ENCODE data around the gene KRTAP12-1. TPM values are rescaled to one million over a fixed set of nuclear protein-coding genes. Genes with fewer than 3 reads are reported as not detected.

Gene KRTAP12-1
- total RNA-seq, 1 experiment from 2014 or later, result 0.80 TPM

DNA sequence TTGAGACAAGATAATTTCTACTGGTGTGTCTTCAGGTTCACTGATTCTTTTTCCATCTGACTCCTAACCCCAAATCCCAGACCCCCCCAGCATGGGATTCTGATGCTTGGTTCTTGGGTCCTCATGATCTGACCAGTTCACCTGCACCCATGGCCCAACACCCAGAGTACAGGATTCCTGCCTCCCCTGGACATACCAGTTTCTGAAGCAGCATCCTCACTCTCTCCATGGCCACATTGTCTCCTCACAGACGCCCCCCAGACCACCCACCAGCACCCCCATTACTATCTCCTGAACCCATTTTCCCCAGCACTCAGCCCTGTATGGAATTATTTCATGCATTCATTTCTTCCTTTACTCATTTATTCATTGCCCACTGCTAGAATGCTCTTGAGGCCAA, 25.1 kb downstream of the KRTAP12-1 start:
- TF ChIP-seq CTCF (conservative IDR thresholded peaks at IDR 0.05; ENCODE audit: low read depth, low read length) (no peak), EZH2 (IDR thresholded peaks at IDR 0.05; ENCODE audit: borderline replicate concordance, low read depth, low read length, poor library complexity, severe bottlenecking) (no peak)
- POLR2A ChIA-PET (ENCODE audit: low non-redundant PET), result no interaction called here
- Histone ChIP-seq H3K36me3 (ENCODE audit: insufficient read depth, low read length, poor library complexity, severe bottlenecking) (no peaks in the 10 kb centered on the region), H3K4me1 (ENCODE audit: insufficient read depth, low read length, poor library complexity, severe bottlenecking) (no peaks in the 10 kb centered on the region), H3K4me3 (ENCODE audit: low read depth, low read length, poor library complexity, severe bottlenecking) (no peak overlapping the region), H3K27me3 (replicated peaks; ENCODE audit: insufficient read depth, low read depth, low read length, poor library complexity) (no peaks in the 10 kb centered on the region), H3K27ac (ENCODE audit: low read depth, low read length, poor library complexity, severe bottlenecking) (no peak overlapping the region), H3K9me3 (ENCODE audit: low read depth, low read length, poor library complexity, severe bottlenecking) (no peaks in the 10 kb centered on the region)
- no TSS peak for BruUV-seq (replicated peaks)
- no peak for DNase-seq (ENCODE audit: low spot score)
- intact Hi-C loops (cut with micrococcal nuclease; ENCODE audit: unreplicated experiment), result no loop called here
- CTCF ChIA-PET, result no interaction called here

DNA sequence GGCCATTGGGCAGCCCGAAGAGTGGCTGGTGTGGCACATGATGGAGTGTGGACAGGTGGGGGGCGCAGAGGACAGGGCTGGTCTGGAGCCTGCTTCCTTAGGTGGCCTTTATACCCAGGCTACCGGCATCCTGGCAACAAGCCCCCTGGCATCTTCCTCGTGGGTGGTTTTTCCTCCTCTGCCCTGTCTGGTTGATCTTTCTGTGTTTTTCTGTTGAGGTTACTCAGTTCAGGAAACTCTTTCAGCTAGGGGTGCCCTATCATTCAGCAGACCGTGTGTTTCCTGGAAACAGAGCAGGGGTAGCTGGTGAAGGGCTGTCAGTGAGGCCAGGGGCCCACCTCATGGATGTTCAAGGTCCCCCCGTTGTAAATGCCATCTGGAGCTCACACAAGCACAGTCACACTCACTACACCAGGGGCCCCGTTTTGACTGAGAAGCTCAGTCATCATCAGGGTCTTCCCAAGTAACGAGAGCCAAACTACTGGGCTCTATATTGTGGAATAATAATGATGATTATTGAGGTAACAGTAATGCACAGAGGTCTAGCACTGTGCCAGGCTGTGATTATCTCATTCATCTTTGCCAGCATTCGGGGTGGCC, 27.3 kb downstream of the KRTAP12-1 start, which contains the start of gene KRTAP12-4:
Gene KRTAP12-4 (minus strand): TSS at position 84 of the 600 bp plus-strand sequence. CDS start 45 bp downstream, at position 39.
- POLR2A ChIA-PET (ENCODE audit: low non-redundant PET), result no interaction called here
- TF ChIP-seq EZH2 (IDR thresholded peaks at IDR 0.05; ENCODE audit: borderline replicate concordance, low read depth, low read length, poor library complexity, severe bottlenecking) (no peak), CTCF (conservative IDR thresholded peaks at IDR 0.05; ENCODE audit: low read depth, low read length) (no peak)
- no TSS peak for BruUV-seq (replicated peaks)
- DNase-seq (ENCODE audit: low spot score), result no peak
- intact Hi-C loops (cut with micrococcal nuclease; ENCODE audit: unreplicated experiment), result no loop called here
- Histone ChIP-seq H3K36me3 (ENCODE audit: insufficient read depth, low read length, poor library complexity, severe bottlenecking) (no peaks in the 10 kb centered on the region), H3K9me3 (ENCODE audit: low read depth, low read length, poor library complexity, severe bottlenecking) (no peaks in the 10 kb centered on the region), H3K27me3 (replicated peaks; ENCODE audit: insufficient read depth, low read depth, low read length, poor library complexity) (no peaks in the 10 kb centered on the region), H3K27ac (ENCODE audit: low read depth, low read length, poor library complexity, severe bottlenecking) (no peak within 1 kb of the TSS), H3K4me1 (ENCODE audit: insufficient read depth, low read length, poor library complexity, severe bottlenecking) (no peaks in the 10 kb centered on the region), H3K4me3 (ENCODE audit: low read depth, low read length, poor library complexity, severe bottlenecking) (no peak within 1 kb of the TSS)
- CTCF ChIA-PET, result no interaction called here

DNA sequence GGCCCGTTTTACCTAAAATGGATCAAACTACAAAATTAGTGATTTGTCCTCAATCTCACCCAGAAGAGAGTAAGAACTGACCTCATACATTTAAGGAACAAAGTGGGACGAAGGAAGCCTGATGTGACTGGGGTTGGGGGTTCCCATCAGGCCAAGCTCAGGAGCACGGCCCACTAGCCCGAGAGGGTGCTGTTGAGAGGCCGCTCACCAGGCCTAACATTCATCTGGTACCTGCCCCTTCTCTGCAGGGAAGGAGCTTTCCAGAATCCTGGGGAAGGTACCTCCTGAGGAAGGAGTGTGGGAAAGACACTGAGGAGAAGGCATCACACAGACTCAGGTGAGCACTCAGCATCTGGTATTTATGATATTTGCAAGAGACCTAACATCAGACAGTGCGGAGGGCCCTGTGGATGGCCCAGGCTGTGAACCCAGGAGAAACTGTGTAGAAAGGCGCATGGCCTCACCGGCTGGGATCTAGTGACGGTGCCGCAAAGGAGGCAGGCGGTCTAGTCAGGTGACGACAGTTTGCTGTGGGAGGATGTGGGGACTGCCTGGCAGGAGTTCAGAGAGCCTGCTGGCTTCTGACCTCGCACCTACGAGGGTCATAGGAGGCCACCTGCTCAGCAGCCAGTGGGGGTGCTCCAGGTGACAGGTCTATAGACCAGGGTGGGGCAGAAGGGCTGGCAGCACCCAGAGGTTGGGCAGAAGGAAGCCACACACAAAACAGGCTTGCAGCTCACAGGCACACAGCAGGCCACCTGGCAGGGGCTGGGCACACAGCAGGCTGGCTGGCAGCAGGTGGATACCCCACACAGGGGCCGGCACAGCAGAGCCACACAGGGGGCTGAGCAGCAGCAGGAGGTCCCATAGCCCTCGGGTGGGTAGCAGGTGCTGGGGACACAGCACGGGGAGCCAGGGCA, 28.0 kb downstream of the KRTAP12-1 start:
- no peak overlapping the region for H3K4me3 ChIP-seq (ENCODE audit: low read depth, low read length, poor library complexity, severe bottlenecking)
- ChIA-PET POLR2A (ENCODE audit: low non-redundant PET) (no interaction called here), CTCF (no interaction called here)
- intact Hi-C loops (cut with micrococcal nuclease; ENCODE audit: unreplicated experiment), result no loop called here
- TF ChIP-seq CTCF (conservative IDR thresholded peaks at IDR 0.05; ENCODE audit: low read depth, low read length), result no peak
- TF ChIP-seq EZH2 (IDR thresholded peaks at IDR 0.05; ENCODE audit: borderline replicate concordance, low read depth, low read length, poor library complexity, severe bottlenecking), result no peak
- no peaks in the 10 kb centered on the region for H3K4me1 ChIP-seq (ENCODE audit: insufficient read depth, low read length, poor library complexity, severe bottlenecking)
- no peaks in the 10 kb centered on the region for H3K27me3 ChIP-seq (replicated peaks; ENCODE audit: insufficient read depth, low read depth, low read length, poor library complexity)
- no peaks in the 10 kb centered on the region for H3K9me3 ChIP-seq (ENCODE audit: low read depth, low read length, poor library complexity, severe bottlenecking)
- H3K36me3 ChIP-seq (ENCODE audit: insufficient read depth, low read length, poor library complexity, severe bottlenecking), result no peaks in the 10 kb centered on the region
- H3K27ac ChIP-seq (ENCODE audit: low read depth, low read length, poor library complexity, severe bottlenecking), result no peak overlapping the region
- no peak for DNase-seq (ENCODE audit: low spot score)
- no TSS peak for BruUV-seq (replicated peaks)
